HG03175 (cell line): ENCODE measurements around the gene PGC.

Source experiments
- ATAC-seq: cut with Tn5 transposase; IDR thresholded peaks from one replicate; pipeline ENCODE4 v1.9.1; 2021; ENCODE audit warnings: mild to moderate bottlenecking, moderate library complexity; ENCODE audit not compliant: unreplicated experiment

The PGC gene

DNA sequence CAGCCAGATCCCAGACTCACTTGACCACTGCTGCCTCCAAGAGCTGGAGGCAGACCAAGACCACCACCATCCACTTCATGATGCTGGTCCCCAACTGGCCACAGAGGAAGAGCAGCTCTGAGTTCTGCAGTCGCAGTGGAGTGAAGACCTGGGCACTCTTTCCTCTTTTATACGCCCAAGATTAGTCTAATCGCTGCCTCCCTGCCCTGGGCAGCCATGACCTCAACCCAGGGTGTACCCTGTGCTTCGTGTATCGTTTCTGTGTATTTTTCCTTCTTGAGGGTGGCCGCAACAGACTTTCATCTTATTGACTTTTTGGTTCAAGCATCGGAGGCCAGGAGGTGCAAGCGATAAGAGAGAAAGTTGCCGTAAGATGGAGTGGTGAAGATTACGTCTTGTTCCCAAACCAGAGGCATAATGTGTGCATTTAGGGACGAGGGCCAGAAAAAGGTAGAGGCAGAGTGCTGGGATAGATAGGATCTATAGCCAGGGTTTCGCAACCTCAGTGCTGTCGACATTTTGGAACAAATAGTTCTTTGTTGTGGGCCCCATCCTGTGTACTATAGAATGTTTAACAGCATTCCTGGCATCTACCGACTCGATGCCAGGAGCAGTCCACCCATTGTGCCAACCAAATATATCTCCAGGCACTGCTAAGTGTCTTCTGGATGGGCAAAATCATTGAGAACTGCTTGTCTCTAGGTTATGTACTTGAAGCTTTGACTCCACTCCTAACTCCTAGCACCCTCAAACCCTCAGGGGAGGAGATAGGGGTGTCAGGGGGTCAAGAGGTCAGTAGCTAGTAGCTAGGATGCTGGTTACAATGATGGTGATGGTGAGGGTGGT is at the start of gene PGC:
Gene PGC, minus strand, starts transcription at position 142 of the 846 bp plus-strand sequence. Its CDS starts 63 bp downstream, at position 79.
- no peak for ATAC-seq

GRCh38 chr6:41796474-41796873 is 49.3 kb upstream of the PGC start:
- no peak for ATAC-seq

- ATAC-seq = no peak
Measured at GRCh38 chr6:41791984-41792383, 44.8 kb upstream of the PGC start.

DNA sequence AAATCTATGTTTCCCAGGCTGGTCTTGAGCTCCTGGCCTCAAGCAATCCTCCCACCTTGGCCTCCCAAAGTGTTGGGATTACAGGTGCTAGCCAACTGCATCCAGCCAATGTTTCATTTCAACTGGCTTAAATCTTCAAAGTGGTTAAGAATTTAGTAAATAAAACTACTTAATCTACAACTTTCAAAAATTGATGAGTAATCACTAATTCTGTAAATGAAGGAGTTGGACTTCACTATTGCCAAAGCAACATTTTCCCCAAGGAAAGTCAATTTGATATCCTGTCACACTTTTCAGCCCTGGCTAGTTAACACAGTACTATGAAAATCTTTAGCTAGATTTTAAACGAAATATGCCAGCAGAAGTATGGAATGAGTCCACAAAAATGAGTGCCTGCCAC is 44.1 kb upstream of the PGC start:
- no peak for ATAC-seq

DNA sequence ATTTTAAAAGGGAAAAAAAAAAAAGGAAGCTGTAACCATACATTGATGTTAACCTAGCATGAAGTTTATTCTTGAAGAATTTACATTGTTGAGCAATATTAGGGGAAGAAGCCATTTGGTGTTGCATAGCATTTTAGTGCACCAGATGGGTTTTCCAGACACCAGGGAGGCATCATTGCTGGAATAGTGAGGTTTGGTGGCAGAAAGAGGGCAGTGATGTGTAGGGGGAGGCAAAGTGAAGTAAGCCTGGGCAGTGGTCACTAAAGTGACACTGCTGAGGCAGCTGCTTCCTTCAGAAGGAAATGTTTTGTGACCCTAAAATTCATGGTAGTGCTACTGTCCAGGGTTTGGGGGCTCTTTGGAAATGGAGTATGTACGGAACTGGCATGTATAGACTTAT is 42.8 kb upstream of the PGC start:
- no peak for ATAC-seq

- ATAC-seq = no peak
Measured at GRCh38 chr6:41789390-41789724, 42.2 kb upstream of the PGC start.

DNA sequence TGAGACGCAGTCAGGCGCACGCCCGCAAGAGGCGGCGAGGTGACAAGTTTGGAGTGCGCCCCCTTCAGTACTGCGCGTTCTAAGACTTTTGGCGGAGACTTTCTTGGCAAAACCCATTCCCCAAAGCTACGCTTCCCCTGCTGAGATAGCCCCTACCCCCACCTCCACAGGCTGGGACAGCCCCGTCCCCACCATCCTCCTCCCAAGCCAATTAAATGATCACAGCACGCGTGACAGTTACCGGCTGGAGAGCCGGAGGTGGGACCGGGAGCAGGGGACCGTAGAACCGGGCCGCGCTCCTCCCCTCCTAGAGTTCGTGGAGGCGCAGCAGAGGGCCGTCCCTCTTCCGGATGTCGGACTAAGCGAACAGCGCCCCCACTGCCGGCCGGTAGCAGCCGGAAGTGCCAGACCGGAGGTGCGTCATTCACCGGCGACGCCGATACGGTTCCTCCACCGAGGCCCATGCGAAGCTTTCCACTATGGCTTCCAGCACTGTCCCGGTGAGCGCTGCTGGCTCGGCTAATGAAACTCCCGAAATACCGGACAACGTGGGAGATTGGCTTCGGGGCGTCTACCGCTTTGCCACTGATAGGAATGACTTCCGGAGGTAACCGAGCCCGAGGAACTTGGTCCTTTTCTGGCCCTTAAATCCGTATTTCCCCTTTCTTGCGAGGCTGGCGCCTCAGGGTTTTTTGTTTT is 40.2 kb upstream of the PGC start, which contains the start of gene TOMM6:
Gene TOMM6, plus strand, starts transcription at position 476 of the 699 bp plus-strand sequence. Its CDS starts 4 bp downstream, at position 480.
- peak; percentile 79 for ATAC-seq

GRCh38 chr6:41786451-41787218 is 39.4 kb upstream of the PGC start:
- peak; percentile 64 for ATAC-seq

- ATAC-seq = no peak
Measured at GRCh38 chr6:41785689-41786450, 38.7 kb upstream of the PGC start.

DNA sequence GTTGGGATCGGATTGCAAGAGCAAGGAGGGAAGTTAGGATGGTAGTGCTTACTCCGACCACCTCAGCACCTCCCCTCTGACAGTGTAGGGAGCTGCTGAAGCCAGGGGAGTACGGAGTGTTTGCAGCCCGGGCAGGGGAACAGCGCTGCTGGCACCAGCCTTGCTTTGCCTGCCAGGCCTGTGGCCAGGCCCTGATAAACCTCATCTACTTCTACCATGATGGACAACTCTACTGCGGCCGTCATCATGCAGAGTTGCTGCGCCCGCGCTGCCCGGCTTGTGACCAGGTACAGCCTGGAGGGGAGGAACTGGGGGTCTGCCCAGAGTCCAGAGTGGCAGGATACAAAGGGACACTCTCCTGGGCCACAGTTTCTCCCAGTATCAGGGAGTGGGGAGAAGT is 38.1 kb upstream of the PGC start:
- no peak for ATAC-seq

DNA sequence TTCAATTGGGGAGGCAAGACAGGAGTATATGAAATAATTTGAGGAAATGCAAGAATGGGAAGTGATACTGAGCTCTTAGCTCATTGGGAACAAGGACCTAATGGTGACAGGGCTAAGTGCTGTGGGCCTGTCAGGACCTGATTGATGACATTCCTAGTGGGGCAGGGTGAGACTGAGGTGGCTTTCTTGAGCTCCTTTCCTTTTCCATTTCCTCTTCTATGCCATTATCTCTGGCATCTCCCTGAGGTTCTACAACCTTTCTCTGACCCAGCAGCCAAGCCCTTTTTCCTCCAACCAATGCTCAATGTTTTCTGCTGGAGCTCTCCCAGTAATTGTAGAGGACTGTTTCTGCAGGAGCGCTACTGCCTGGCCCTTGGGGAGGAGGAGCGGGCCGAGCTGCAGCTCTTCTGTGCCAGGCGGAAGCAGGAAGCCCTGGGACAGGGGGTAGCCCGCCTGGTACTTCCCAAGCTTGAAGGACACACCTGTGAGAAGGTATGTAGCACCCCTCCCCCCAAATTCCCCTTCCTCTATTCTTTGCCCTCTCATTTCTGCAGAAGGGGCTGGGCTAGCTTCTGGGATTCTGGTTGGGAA is 37.5 kb upstream of the PGC start:
- no peak for ATAC-seq

GRCh38 chr6:41783106-41783780 is 36.0 kb upstream of the PGC start:
- no peak for ATAC-seq

DNA sequence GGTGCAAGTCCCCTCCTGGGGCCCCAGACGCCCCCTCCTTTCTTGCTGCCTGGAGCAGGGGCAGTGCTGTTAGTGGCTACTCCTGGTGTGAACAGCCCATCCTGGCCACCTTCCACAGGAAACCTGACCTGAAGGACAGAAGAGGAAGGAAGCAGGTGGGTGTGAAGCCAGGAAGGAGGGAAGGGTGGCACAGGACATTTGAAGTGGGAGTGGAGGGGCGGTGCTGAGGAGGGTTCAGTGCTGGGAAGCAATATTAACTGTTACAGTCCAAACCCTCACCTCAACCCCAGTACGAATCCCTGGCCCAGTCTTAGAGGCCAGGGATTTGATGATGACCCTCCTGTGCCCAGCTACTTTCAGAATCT is 34.2 kb upstream of the PGC start:
- no peak for ATAC-seq

DNA sequence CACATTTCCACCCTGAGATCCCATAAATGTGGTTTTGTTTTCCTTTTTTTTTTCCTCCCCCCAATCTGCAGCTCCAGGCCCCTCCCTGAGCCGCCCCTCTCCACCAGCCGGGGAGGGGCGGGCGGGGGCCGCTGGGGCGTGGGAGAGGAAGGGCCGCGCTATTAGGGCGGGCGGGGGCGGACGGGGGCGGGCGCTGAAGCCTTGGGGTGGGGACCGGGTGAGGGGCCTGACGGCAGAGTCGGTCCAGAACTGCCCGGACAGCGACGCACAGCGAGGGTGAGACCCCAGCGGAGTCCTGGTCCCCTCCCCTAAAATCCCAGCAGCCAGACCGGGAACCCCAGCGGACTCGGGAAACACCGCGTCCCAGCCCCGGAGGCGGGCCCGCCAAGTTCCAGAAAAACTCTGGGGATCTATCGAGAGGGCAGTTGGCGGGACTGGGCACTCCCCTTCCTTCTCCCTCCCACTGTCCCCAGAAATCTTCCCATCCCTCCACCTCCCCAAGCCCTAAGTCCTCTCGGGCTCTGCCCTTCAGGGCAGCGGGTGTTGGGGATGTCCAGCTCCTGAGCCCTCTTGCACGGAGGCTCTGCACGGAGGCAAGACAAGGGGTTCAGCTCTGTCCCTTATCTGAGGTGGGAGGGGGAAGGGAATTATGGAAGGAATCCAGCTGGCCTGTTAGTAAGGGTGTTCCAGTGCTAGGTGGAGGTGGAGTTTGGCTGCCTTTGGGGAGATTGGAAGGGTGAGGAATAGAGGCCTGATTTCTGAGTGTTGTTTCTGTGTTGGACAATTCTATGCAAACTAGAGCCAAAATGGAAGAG is 33.6 kb upstream of the PGC start, which contains the start of gene PRICKLE4:
Gene PRICKLE4, plus strand, starts transcription at position 232 of the 815 bp plus-strand sequence. CDS start 2,692 bp downstream, outside the sequence.
- ATAC-seq = no peak

GRCh38 chr6:41779788-41780550 is 32.8 kb upstream of the PGC start, which contains the start of gene FRS3:
FRS3 (minus strand) TSS chr6:41779900; CDS start chr6:41776987, 2,913 bp downstream.
- ATAC-seq = peak; percentile 94

- ATAC-seq = no peak
Measured at GRCh38 chr6:41779336-41779735, 32.1 kb upstream of the PGC start.

- no peak for ATAC-seq
Measured at GRCh38 chr6:41778895-41779294, 31.7 kb upstream of the PGC start.
